SH-SY5Y (cell line): Measurements from ENCODE around the gene ESM1.

Experiments used
- GATA2 ChIP-seq: IDR thresholded peaks from 2 replicates; pipeline ENCODE4 v1.6.1; 2011; ENCODE audit warnings: mild to moderate bottlenecking, low read depth, low read length
- GATA3 ChIP-seq: IDR thresholded peaks from 2 replicates; pipeline ENCODE4 v1.6.1; 2011; ENCODE audit warnings: low read depth, mild to moderate bottlenecking, low read length, moderate library complexity

- TF ChIP-seq GATA2 (no peak), GATA3 (no peak)
Measured at GRCh38 chr5:55003432-55004065, 18.2 kb upstream of the ESM1 start.
